ENCODE measurements around the gene CTU2.

- TF ChIP-seq CTCF (IDR thresholded peaks at IDR 0.05) (no peak), POLR2A (IDR thresholded peaks at IDR 0.05) (no peak), EP300 (IDR thresholded peaks at IDR 0.05) (no peak)
These were observed 56.6 kb downstream of the CTU2 start for GRCh38 chr16:88762941-88763340.
